Aorta (tissue), 5 donors: ENCODE results near the gene MINAR2. TPM values are rescaled to one million over a fixed set of nuclear protein-coding genes. Genes with fewer than 3 reads are reported as not detected.
A peak's percentile ranks its signal among the peaks of the same experiment; 100 is the strongest.

Source experiments
- ATAC-seq: fragments of 200-7000 bp; cut with Tn5 transposase; one replicate; pipeline ENCODE4 v1.9.1; 2022; ENCODE audit warnings: moderate library complexity; ENCODE audit not compliant: low FRiP score
- DNase-seq, 2 donors: peaks; one replicate each; pipeline ENCODE4 v3.0.0-alpha.2; 2020
- H3K27ac ChIP-seq, 2 donors: one replicate each; pipeline ENCODE4 v1.5.1; 2013; ENCODE audit warnings: low read length in 2 of 2, mild to moderate bottlenecking in 2 of 2, moderate library complexity in 2 of 2, control low read depth in 1 of 2, inconsistent platforms in 1 of 2, low read depth in 1 of 2
- H3K27me3 ChIP-seq, 2 donors: one replicate each; pipeline ENCODE4 v1.6.1; 2013; ENCODE audit warnings: control low read depth in 1 of 2, low read length in 1 of 2, mild to moderate bottlenecking in 1 of 2, moderate library complexity in 1 of 2; ENCODE audit not compliant: insufficient read depth in 2 of 2, control insufficient read depth in 1 of 2
- H3K36me3 ChIP-seq, 2 donors: one replicate each; pipeline ENCODE4 v1.6.1; 2013; ENCODE audit warnings: control low read depth in 1 of 2, low read length in 1 of 2, mild to moderate bottlenecking in 1 of 2; ENCODE audit not compliant: insufficient read depth in 2 of 2, control insufficient read depth in 1 of 2
- H3K4me1 ChIP-seq, 2 donors: one replicate each; pipeline ENCODE4 v1.6.1; 2013; ENCODE audit warnings: low read length in 2 of 2, control low read depth in 1 of 2, mild to moderate bottlenecking in 1 of 2, moderate library complexity in 1 of 2; ENCODE audit not compliant: insufficient read depth in 2 of 2, control insufficient read depth in 1 of 2
- H3K4me3 ChIP-seq, 2 donors: one replicate each; pipeline ENCODE4 v1.5.1; 2013; ENCODE audit warnings: low read length in 2 of 2, control low read depth in 1 of 2, mild to moderate bottlenecking in 1 of 2
- H3K9me3 ChIP-seq: one replicate; pipeline ENCODE4 v1.6.1; 2013; ENCODE audit warnings: mild to moderate bottlenecking, low read length; ENCODE audit not compliant: control insufficient read depth
- WGBS, 2 donors: extraction: QIAGEN DNeasy Blood & Tissue Kit; methylation state at CpG; one replicate each; pipeline ENCODE4 v1.1.7; 2013; 5-methylcytosine and 5-hydroxymethylcytosine counted together
- intact Hi-C, 2 donors: fragments of 100-400 bp; cut with DNase I; formaldehyde crosslinking; loops; one replicate each; pipeline versions ENCODE4 v1.14.2 to v1.15.0; 2022
- polyA plus RNA-seq, 2 donors: library from polyadenylated mRNA; stranded (reverse); fragments of 200-250 nt; gene quantifications; one replicate each; pipeline ENCODE4 v1.2.3, GENCODE V29; 2013
- total RNA-seq, 2 donors: library from RNA; stranded (reverse); fragmentation: NEBNext Ultra II Directional; extraction: Animal tissue kit (Norgen Biotek cat#: 25700); gene quantifications; one replicate each; pipeline ENCODE4 v1.2.1, GENCODE V29; 2021
- donor health status: healthy with polysubstance abuse.
- donor health status: Bipolar disorder and iron deficiency.
- donor health status: DM: no; HTN: no; CAD: no.
- donor health status: DM: no; HTN: no; CAD: no.
- donor health status: DM: yes; HTN: yes; CAD: no.

The MINAR2 gene
- total and polyA plus RNA-seq, 4 donors = not detected

- Histone ChIP-seq H3K27ac (no peak overlapping the region), H3K9me3 (no peaks in the 10 kb centered on the region), H3K4me1 (no peaks in the 10 kb centered on the region), H3K4me3 (no peak overlapping the region), H3K27me3 (no peaks in the 10 kb centered on the region), H3K36me3 (no peaks in the 10 kb centered on the region)
- intact Hi-C loops = loop anchor here in 1 of 2 donors (5.0 kb wide), 3 partner anchors 101 to 1556 kb away; no protein-coding TSS in a partner anchor
- 0% methylated on average over 3 of the region's 3 CpGs for WGBS, 2 donors
- DNase-seq = peak in 1 of 2 donors; percentile 52
- ATAC-seq = peak; percentile 89
These were observed 20.1 kb downstream of the MINAR2 start for GRCh38 chr5:129767927-129768380.

GRCh38 chr5:129768735-129769134 lies 20.8 kb downstream of the MINAR2 start:
- H3K4me3 ChIP-seq = no peak overlapping the region
- H3K9me3 ChIP-seq = no peaks in the 10 kb centered on the region
- intact Hi-C loops = loop anchor here in 1 of 2 donors (5.0 kb wide), 3 partner anchors 101 to 1556 kb away; no protein-coding TSS in a partner anchor
- 75 to 79% methylated on average over 6 of the region's 6 CpGs for WGBS, 2 donors
- DNase-seq (no peak), ATAC-seq (no peak)
- no peaks in the 10 kb centered on the region for H3K36me3 ChIP-seq
- H3K27ac ChIP-seq = no peak overlapping the region
- H3K4me1 ChIP-seq = no peaks in the 10 kb centered on the region
- no peaks in the 10 kb centered on the region for H3K27me3 ChIP-seq

GRCh38 chr5:129770024-129770820 lies 22.3 kb downstream of the MINAR2 start:
- 65 to 67% methylated on average over 5 of the region's 5 CpGs for WGBS, 2 donors
- intact Hi-C loops = loop anchor here (5.0 to 10.0 kb wide), 3 partner anchors 865 to 1337 kb away; no protein-coding TSS in a partner anchor

GRCh38 chr5:129771058-129771838 lies 23.4 kb downstream of the MINAR2 start:
- peak in 1 of 2 donors; percentile 50 for DNase-seq
- peak; percentile 62 for ATAC-seq
- intact Hi-C loops = loop anchor here (5.0 to 10.0 kb wide), 3 partner anchors 866 to 1336 kb away; no protein-coding TSS in a partner anchor
- WGBS, 2 donors = 40 to 41% methylated on average over 9 of the region's 9 CpGs
- Histone ChIP-seq H3K27me3 (no peaks in the 10 kb centered on the region), H3K36me3 (no peaks in the 10 kb centered on the region), H3K4me3 (no peak overlapping the region), H3K4me1 (no peaks in the 10 kb centered on the region), H3K9me3 (no peaks in the 10 kb centered on the region), H3K27ac (no peak overlapping the region)

More at GRCh38 chr5:129770024-129770820, 22.3 kb downstream of the MINAR2 start:
- no peak overlapping the region for H3K27ac ChIP-seq
- no peak for DNase-seq
- H3K4me1 ChIP-seq = no peaks in the 10 kb centered on the region
- H3K4me3 ChIP-seq = no peak overlapping the region
- H3K9me3 ChIP-seq = no peaks in the 10 kb centered on the region
- no peaks in the 10 kb centered on the region for H3K27me3 ChIP-seq
- ATAC-seq = no peak
- H3K36me3 ChIP-seq = no peaks in the 10 kb centered on the region

- Histone ChIP-seq H3K36me3 (no peaks in the 10 kb centered on the region), H3K4me1 (no peaks in the 10 kb centered on the region), H3K27me3 (no peaks in the 10 kb centered on the region), H3K9me3 (no peaks in the 10 kb centered on the region), H3K27ac (no peak overlapping the region), H3K4me3 (no peak overlapping the region)
- 72 to 77% methylated on average over 5 of the region's 5 CpGs for WGBS, 2 donors
- ATAC-seq (no peak), DNase-seq (no peak)
- intact Hi-C loops = loop anchor here (5.0 to 10.0 kb wide), 3 partner anchors 869 to 1334 kb away; no protein-coding TSS in a partner anchor
These were observed 25.5 kb downstream of the MINAR2 start for GRCh38 chr5:129773376-129773775.

- intact Hi-C loops = no loop called here
- Histone ChIP-seq H3K4me3 (no peak overlapping the region), H3K9me3 (peaks cover 1% of the 10 kb centered on the region), H3K36me3 (no peaks in the 10 kb centered on the region), H3K27me3 (no peaks in the 10 kb centered on the region), H3K4me1 (no peaks in the 10 kb centered on the region), H3K27ac (no peak overlapping the region)
- 72 to 78% methylated on average over 2 of the region's 2 CpGs for WGBS, 2 donors
- ATAC-seq = no peak
- DNase-seq = no peak
These were observed 33.7 kb downstream of the MINAR2 start for GRCh38 chr5:129781594-129781993.

DNA sequence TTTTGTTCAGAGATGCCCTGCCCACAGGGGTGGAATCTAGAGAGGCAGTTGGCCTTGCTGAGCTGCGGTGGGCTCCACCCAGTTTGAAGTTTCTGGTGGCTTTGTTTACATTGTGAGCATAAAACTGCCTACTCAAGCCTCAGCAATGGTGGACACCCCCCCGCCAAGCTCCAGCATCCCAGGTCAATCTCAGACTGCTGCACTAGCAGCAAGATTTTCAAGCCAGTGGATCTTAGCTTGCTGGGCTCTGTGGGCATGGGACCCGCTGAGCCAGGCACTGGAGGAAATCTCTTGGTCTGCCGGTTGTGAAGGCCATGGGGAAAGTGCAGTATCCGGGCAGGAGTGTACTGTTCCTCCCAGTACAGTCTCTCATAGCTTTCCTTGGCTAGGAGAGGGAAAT lies 55.5 kb downstream of the MINAR2 start:
- intact Hi-C loops = no loop called here
- H3K4me1 ChIP-seq = no peaks in the 10 kb centered on the region
- 82 to 86% methylated on average over 5 of the region's 5 CpGs for WGBS, 2 donors
- H3K9me3 ChIP-seq = peaks cover 1% of the 10 kb centered on the region
- H3K36me3 ChIP-seq = no peaks in the 10 kb centered on the region
- no peak overlapping the region for H3K27ac ChIP-seq
- ATAC-seq (no peak), DNase-seq (no peak)
- no peak overlapping the region for H3K4me3 ChIP-seq
- H3K27me3 ChIP-seq = no peaks in the 10 kb centered on the region

- DNase-seq (no peak), ATAC-seq (no peak)
- no peaks in the 10 kb centered on the region for H3K27me3 ChIP-seq
- intact Hi-C loops = no loop called here
- H3K4me1 ChIP-seq = no peaks in the 10 kb centered on the region
- H3K27ac ChIP-seq = no peak overlapping the region
- WGBS, 2 donors = 45 to 51% methylated on average over 7 of the region's 7 CpGs
- H3K4me3 ChIP-seq = no peak overlapping the region
- H3K36me3 ChIP-seq = no peaks in the 10 kb centered on the region
- peaks cover 1% of the 10 kb centered on the region for H3K9me3 ChIP-seq
These were observed 56.8 kb downstream of the MINAR2 start for GRCh38 chr5:129804705-129805104.
